Fibroblast of peridontal ligament (primary cell): ENCODE measurements around the gene GAPDH.
A peak's percentile ranks its signal among the peaks of the same experiment; 100 is the strongest.
"Not testable (repeated sequence)": the region's sequence is repeated elsewhere in the genome, so short reads cannot be mapped to it uniquely, and the experiment has no call there.

Experiments
- DNase-seq: peaks from one replicate; pipeline ENCODE4 v3.0.0-alpha.2; 2010; ENCODE audit errors: extremely low read depth

Gene GAPDH

GRCh38 chr12:6533923-6534694 lies at the start of gene GAPDH:
GAPDH (plus strand) TSS chr12:6534517; CDS start chr12:6534833, 316 bp downstream.
- peak; percentile 94 for DNase-seq

- DNase-seq, result no peak
Observed at GRCh38 chr12:6488240-6488639, 46.1 kb upstream of the GAPDH start.

DNA sequence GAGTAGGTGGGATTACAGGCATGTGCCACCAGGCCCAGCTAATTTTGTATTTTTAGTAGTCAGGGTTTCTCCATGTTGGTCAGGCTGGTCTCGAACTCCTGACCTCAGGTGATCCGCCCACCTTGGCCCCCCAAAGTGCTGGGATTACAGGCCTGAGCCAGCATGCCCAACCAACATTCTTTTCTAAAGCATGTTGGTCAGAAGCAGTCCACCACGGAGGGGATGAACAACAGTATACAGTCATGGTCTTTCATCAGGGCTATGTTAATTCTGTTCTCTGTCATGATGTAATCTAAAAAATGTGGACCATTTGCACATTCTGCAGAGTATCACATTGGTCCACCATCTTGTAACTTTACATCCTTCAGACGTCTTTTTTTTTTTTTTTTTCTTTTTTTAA lies 44.9 kb upstream of the GAPDH start:
- no peak for DNase-seq

DNA sequence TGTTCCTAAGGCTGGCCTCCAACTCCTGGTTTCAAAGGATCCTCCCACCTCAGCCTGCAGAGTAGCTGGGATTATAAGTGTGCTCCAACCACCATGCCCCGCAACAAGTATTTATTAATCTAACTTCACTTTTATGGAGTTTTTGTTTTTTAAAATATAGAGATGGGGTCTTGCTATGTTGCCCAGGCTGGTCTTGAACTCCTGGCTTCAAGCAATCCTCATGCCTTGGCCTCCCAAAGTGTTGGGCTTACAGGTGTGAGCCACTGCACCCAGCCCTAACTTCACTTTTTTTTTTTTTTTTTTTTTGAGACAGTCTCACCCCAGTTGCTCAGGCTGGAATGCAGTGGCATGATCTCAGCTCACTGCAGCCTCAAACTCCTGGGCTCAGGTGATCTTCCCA lies 43.6 kb upstream of the GAPDH start:
- DNase-seq, result not testable (repeated sequence)

DNA sequence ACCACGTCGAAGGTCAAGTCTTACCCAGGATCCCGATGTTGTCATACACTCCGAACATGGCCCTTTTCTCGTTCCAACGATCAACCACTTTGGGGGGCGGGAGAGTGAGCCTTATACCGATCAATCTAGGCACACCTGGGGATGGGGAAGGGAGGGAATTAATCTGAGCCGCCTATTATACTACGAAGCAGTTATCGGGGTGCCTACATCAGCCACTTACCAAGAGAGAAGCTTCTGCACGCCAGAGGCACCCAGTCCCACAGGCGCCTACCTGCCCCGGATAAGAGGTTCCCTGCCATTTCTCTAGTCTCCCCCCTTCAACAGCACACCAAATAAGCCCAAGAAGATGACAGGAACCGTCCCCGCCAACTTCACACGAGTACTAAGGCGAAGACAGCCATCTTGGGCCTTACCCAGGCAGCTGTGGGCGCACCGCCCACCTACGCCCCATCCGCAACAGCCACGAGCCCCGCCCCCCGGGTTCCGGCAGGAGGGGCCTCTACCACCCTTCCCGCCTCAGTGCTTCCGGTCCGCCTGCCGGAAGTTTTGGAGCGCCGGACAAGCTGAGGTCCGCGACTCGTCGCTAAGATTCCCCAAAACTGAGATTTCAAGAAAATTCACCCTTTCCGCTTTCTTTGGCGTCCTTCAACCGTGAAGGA lies 41.4 kb upstream of the GAPDH start, which contains the start of gene MRPL51:
Gene MRPL51, minus strand, starts transcription at position 425 of the 659 bp plus-strand sequence. Its CDS starts 126 bp downstream, at position 299.
- peak; percentile 90 for DNase-seq

DNA sequence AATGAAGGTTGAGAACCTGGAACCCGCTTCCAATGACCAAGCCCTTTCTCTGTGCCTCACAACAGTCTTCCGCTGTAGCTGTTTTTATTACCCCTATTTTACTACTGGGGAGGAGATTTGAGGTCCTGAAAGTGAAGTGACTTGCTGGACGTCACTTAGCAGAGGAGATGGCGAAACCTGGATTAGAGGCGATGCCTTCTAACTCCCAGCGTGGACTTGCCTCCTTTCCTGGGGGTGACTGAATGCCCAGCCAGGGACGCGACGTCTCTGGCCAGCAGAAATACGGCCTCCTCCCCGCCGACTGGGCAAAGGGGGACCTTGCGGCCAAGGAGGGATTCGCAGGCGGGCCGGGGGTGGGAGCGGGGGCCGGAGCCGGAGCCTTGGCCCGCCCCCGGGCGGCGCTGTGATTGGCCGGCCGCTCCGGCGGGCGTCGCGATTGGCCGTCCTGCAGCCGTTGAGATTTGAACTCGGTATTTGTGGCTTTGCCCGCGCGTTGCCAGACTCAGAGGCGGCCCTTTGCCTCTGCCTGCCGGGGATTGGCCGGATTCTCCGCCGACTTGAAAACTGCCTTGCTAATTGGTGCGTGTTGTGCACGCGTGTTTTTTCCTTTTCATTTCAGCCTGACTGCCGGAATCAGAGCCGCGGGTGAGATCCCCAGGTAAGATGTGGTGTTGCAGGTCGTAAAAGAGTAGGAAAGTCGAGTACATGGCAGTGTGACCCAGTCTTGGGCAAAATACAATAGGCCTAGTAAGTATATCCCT lies 40.6 kb upstream of the GAPDH start, which contains the start of gene NCAPD2:
Gene NCAPD2, plus strand, starts transcription at position 606 of the 761 bp plus-strand sequence. CDS start 997 bp downstream, outside the sequence.
- DNase-seq, result peak; percentile 93

DNA sequence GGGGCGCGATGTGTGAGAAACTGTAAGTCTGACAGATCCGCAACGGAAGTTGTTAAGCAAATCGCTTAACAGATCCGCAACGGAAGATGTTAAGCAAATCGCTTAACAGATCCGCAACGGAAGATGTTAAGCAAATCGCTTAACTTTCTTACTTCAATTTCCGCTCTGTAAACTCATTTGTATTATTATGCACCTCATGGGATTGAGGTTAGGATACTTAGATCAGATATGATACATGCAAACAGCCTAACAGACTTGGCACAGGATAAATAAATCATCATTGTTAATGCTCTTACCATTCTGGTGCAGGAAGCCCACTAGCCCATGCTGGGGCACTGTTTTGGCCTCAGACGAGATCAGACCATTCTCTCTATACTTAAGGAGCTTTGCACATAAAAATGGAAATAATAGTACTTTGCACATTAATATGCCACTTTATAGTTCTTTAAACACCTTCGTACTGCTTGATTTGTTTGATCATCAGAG lies 40.0 kb upstream of the GAPDH start:
- no peak for DNase-seq

- no peak for DNase-seq
Observed at GRCh38 chr12:6494968-6495367, 39.3 kb upstream of the GAPDH start.

DNA sequence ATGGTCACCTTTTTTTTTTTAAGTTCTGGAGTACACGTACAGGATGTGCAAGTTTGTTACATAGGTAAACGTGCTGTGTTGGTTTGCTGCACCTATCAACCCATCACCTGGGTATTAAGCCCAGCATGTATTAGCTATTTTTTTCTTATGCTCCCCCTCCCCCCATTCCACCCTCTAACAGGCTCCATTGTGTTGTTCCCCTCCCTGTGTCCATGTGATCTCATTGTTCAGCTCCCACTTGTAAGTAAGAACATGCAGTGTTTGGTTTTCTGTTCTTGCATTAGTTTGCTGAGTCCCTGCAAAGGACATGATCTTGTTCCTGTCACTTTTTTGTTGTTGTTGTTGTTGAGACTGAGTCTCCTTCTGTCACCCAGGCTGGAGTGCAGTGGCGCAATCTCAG lies 37.0 kb upstream of the GAPDH start:
- not testable (repeated sequence) for DNase-seq

DNA sequence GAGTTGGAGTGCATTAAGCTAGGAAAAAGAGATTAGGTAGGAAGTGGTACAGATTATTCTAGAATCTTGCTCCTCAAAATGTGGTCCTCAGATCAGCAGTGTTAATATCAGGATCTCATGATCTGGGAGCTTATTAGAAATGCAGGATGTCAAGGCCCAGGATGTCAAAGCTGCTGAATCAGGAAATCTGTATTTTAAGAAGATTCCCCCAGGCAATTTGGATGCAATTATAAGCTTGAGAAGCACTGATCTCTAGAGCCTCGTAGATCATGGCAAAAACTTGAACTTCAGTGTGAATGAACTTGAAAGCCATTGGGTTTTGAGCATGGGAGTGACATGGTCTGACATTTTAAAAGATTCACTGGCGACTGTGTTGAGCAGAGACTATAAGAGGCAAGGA lies 33.9 kb upstream of the GAPDH start:
- no peak for DNase-seq

DNA sequence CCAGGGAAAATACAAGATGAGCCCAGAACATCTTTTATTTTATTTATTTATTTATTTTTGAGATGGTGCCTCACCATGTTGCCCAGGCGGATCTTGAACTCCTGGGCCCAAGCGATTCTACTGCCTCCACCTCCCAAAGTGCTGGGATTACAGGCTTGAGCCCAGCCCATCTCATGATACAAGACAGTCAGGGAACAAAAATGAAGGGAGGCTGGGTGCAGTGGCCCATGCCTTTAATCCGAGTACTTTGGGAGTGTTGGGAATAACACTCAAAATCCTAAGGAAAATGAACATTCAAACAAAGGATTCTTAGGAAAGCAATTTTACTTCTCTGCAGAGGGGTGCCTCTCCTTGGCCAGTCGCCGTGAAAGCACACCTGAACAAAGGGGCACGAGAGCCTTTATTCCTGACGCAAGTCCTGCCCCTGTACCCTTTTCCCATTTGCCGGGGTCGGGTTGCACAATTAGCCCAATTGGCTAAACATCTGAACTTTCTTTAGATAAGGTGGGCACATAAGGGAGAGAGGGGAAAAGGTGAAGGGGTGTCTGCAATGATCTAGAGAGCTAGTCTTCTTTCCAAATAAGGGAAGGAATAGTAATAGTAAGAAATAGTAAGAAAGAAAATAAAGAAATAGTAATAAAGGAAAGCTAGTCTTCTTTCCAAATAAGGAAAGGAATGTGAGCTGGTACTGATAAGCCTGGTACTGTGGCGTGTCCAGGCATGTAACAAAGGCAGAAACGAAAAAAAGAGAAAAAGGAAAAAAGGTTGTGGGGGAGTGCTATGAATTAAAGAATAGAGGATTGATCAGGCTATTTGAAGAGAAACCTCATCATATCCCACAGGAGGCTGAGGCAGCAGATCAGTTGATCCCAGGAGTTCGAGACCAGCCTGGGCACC lies 27.0 kb upstream of the GAPDH start:
- DNase-seq, result peak; percentile 34

- no peak for DNase-seq
Observed at GRCh38 chr12:6508087-6508486, 26.2 kb upstream of the GAPDH start.

- no peak for DNase-seq
Observed at GRCh38 chr12:6520186-6520585, 14.1 kb upstream of the GAPDH start.

GRCh38 chr12:6522193-6522592 lies 12.1 kb upstream of the GAPDH start:
- DNase-seq, result no peak

GRCh38 chr12:6523708-6524107 lies 10.6 kb upstream of the GAPDH start:
- DNase-seq, result no peak

GRCh38 chr12:6524648-6525047 lies 9.7 kb upstream of the GAPDH start:
- DNase-seq, result no peak

GRCh38 chr12:6526201-6526600 lies 8.1 kb upstream of the GAPDH start:
- no peak for DNase-seq

GRCh38 chr12:6526766-6527525 lies 7.4 kb upstream of the GAPDH start:
- no peak for DNase-seq

- no peak for DNase-seq
Observed at GRCh38 chr12:6527711-6528110, 6.6 kb upstream of the GAPDH start.

DNA sequence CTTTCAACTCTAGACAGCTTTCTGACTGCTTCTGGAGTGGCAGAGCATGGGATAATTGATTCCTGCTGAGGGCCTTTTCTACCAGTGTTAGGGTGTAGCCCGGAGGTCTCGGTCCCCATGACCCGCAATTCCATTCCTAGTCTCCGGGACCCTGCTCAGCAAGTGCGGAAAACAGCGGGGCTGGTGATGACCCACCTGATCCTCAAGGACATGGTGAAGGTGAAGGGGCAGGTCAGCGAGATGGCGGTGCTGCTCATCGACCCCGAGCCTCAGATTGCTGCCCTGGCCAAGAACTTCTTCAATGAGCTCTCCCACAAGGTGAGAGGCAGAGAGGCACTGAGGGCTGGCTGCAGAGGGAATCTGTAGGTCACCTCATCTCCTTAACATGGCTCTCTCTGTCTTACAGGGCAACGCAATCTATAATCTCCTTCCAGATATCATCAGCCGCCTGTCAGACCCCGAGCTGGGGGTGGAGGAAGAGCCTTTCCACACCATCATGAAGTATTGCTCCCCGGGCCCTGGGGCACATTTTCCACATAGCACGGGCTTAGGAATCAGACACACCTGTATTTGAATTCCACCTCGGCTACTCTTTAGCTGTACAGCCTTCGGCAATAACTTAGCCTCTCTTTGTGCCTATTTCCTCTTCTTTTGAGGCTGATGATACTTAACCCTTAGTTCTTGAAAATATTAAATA lies 5.6 kb upstream of the GAPDH start:
- no peak for DNase-seq
